Posterior cingulate gyrus (tissue), 11 donors: Measurements from ENCODE around the gene SOBP.

ENCODE experiments used
- DNase-seq, 10 donors: peaks; one replicate each; pipeline versions ENCODE4 v3.0.0 to v3.0.0-alpha.2; 2020 to 2021; ENCODE audit warnings: mixed read lengths in 3 of 10
- intact Hi-C: fragments of 100-400 bp; cut with DNase I; formaldehyde crosslinking; loops from one replicate; pipeline ENCODE4 v1.15.1; 2023

SOBP gene

DNA sequence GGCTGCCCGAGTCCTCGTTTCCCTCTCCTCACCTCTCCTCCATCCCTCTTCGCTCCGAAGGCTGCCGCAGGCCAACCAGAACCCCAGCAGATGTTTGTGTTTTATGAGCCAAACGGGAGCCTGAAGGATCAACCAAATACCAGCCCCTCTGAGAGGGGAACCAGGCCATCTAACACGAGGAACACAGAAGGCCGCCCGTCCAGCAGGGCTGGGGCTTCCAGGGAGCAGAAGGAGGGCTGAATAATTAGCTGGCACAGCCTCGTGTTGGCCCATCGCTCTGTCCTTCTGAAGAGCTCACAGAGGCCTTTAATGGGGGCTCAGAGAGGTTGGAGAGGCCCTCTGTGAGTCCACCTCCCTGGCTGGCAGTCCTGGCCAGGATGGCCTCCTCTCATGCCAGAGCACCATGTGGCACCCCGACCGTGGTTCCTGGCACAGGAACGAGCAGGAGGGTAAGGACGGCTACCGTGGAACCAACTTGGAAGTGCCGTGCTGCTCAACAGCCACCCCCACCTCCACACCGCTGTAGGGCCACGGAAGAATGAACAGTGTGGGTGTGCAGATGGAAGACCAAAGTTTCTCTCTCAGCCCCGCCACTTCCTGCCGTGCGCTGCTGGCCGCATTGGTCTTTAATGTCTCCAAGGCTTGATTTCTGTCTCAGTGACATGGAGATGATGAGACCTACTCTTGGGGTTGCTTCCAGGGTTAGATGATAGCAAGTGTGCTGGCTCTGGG, 179.0 kb downstream of the SOBP start:
- intact Hi-C loops, result no loop called here
- peak in 1 of 10 donors; percentile 77 for DNase-seq

DNA sequence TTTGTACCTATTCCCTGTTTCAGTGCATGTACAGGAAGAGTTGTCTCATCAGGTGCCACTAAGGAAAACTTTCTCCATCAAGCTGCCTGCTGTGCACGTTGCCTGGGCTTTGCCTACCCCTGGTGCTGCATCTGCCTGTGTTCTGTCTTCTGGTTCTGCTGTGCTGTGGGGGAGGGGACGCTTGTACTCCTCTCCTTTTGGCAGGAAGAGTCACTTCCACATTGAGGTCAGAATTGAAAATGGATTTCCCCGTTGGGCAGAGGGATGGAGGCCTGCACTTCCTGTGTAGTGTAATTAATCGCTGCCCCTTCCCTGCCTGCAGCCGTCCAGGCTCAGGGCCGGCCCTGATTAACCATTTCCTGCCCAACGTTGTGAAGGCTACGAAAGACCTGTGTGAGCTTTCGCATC, 180.9 kb downstream of the SOBP start:
- intact Hi-C loops, result no loop called here

DNA sequence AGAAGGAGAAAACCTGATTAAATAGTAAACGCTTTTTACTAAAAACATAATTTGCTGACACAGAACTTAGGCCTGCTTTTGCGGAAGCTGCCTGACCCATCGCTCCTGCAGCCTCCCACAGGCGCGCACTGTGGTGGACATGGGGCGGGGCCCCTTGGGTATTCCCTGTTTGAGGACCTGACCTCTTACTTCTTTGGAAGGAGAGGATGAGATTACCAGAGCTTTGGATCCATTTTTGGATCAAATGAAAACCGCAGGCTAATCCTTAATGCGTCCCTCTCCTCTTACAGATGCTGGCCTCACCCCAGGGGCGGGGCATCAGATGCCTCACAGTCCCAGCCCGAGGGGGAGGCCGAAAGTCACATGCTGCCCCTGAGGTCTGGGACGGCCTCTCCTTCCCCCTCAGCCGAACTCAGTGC, 183.2 kb downstream of the SOBP start:
- intact Hi-C loops, result no loop called here
- no peak for DNase-seq

More for the DNA sequence above, 180.9 kb downstream of the SOBP start:
- peak in 5 of 10 donors; percentile 37 to 54 (median 45) for DNase-seq

DNA sequence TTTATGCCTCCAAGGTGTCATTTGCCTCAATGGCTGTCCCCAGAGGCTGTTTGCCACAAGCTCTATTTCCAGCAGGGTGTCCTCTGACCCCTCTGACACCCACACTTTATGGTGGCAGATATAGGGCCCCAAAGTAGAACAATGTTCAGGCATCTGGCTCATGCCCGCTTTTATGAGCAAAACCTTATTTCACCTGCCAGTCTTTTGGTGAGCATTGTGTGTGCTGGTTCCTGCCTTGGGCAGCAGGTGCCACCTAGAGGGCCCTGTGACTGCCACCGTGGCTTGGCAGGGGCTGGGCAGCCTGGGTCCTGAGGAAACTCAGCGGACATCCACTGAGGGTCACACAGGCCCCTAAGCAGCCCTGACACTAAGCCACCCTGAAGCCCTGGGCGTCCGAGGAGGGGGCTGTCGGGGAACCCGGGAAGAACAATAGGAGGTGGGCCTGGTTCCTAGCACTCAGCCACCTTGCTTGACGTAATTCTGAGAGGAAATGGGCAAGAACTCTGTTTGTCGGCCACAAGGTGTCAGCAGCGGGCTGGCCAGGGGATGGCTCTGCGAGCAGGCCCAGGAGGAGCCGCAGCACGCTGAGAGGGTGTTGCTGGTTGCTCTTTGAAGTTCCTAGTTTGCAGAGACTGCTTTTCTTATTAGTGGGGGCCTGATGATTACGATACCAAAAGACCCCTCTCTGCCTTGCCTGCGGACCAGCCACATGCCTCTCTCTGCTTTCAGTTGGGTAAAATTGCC, 185.2 kb downstream of the SOBP start:
- peak; percentile 70 to 98 (median 87) for DNase-seq
- intact Hi-C loops, result loop anchor here (1.0 to 5.0 kb wide), 2 partner anchors 173 to 372 kb away; no protein-coding TSS in a partner anchor

DNA sequence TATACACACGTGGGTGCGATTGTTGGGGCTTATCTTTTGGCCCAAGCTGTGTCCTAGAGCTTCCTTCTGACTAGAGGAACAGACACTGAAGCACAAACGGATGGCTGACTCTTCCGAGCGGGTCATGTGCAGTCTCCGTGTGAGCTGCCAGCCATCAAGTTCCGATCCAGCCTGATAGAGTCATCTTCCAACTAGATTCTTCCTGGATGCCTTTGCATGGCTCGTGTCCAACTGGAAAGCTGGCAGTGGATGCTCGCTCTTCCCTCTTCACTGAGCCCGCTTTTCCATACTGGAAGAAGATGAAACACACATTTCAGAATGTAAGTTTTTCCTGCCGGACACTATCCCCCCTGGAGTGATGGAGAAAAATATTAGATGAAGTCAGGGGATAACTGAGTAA, 186.1 kb downstream of the SOBP start:
- no peak for DNase-seq
- intact Hi-C loops, result loop anchor here (2.0 to 5.0 kb wide), 2 partner anchors 29 to 371 kb away; no protein-coding TSS in a partner anchor

DNA sequence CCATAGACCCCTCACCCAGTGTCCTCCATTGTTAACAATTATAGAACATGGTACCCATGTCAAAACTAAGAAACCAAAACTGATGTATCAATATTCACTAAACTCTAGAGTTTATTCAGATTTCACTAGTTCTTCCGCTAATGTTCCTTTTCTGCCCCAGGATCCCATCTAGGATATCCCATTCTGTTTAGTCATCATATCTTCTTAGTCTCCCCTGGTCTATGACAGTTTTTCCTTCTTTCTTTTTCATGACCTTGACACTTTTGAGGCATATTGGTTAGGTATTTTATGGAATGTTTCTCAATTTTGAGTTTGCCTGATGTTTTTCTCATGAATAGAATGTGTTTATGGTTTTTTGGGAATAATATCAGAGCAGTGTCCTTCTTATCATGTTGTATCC, 187.5 kb downstream of the SOBP start:
- DNase-seq, result no peak
- intact Hi-C loops, result loop anchor here (2.0 to 5.0 kb wide), 2 partner anchors 27 to 370 kb away; no protein-coding TSS in a partner anchor

DNA sequence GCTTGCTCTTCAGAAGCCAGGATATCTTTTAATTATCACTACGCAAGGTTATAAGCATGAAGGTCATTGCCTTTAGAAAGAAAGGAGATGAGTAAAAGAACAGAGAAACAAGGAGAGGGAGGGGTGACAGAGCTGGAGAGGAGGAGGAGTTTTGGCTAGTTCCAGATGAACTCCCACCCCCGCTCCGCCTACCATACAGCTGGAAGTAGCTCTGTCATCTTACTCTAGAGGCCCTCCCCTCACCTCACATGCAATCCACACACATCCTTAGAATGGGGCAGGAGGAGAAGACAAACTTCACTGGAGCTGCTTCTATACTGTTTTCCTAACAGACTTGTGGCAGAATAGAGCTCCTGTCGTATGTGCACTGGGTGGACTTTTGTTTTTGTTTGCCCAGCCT, 189.5 kb downstream of the SOBP start:
- peak in 7 of 10 donors; percentile 27 to 90 (median 68) for DNase-seq
- intact Hi-C loops, result loop anchor here (5.0 kb wide), 1 partner anchor 368 kb away; no protein-coding TSS in a partner anchor

DNA sequence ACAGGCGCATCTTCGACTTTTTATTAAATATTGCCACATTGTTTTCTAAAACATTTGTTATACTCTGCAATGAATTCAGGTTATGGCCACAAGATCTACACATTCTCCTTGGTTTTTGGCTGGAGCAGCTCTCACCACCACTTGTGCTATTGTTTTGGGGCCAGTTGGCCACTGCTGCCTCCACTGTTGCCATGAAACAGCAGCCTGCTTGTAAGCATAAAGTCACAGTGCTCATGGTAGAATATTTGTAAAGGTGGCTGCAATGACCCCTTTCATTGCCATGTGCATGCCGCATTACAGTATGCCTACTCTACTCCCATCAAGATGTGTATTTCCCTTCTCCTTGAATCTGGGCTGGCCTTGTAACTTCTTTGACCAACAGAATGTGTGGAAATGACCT, 192.8 kb downstream of the SOBP start:
- no peak for DNase-seq
- intact Hi-C loops, result no loop called here

DNA sequence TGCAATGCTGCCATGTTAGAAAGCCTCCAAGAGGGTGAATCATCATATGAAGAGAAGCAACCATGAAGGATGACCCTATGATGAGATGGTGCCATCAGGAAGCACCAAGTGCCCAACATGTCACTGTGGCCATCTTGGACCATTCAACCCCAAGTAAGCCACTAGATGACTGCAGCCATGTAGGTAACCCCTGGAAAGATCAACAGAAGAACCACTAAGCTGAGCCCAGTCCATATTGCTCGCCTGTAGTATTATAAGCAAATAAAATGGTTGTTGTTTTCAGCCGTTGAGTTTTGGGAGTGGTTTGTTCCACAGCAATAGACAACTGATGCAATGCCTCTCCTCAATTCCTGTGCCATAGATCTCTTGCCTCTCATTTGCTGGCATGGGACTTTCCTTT, 193.3 kb downstream of the SOBP start:
- DNase-seq, result no peak
- intact Hi-C loops, result no loop called here

DNA sequence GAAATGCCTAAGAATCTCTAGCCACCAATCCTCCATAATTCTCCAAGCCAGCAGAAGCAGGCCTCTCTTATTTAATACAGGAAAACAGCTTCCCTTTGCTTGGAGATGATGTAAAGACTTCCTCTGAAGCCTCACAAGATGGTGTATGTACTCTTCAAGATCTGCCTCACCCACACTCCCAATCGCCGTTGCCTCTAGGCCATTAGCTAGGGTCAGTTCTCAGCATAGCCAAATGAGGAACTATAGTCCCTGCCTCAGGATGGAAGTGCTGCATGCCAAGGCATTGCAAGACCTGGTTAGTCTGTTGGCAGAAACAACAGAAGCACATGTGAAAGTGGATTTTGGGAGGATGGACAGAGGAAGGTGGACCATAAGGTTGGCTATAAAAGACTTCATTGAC, 195.1 kb downstream of the SOBP start:
- no peak for DNase-seq

DNA sequence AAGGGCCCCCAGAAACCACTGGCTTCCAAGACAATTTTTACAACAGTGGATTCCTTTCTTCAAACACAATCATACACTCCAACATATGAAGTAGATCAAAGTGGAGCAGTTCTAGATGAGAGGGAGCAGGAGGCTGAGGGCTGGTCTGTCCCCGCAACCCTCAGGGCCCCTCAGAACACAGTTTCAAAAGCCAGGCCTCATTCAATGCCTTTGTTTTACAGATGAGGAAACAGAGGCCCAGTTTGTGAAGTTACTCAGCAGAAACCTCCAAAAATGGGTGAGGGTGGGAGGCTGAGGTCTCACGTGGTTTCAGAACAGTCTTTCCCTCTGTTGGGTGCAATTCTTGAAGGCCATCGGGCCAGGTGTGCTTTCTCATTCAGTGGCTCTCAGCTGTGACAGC, 199.3 kb downstream of the SOBP start:
- no peak for DNase-seq
- intact Hi-C loops, result no loop called here

More for the DNA sequence above, 195.1 kb downstream of the SOBP start:
- intact Hi-C loops, result no loop called here

DNA sequence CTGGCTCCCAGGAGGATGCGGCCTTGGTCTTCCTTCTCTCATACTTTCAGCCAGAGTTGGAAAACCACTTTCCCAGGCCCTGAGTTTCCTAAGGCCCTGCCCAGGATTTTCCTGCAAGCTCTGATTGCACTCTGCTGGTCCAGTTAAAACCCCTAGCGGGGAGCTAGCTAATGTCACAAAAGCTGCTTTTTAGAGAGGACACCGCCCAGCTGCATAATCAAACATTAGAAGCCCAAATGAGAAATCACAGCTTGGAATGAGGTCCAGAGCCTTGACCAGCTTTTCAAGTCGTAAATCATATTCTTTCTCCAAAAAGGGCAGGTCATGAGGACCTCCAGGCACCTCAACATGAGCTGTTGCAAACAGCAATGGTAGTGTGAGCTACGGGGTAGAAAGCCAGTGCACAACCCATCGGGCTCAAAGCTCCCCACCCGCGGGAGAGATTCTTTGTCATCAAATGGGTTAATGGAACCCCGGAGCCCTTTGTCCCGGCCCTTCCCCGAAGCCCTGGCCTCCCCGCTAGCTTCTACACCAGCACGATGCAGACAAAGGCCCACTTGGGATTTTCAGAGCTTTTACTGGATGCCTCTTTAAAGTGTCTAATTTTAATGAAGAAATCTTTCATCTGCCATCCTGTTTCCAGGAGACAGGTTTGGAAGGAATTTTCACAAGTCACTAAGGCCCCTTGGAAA, 200.2 kb downstream of the SOBP start:
- DNase-seq, result no peak

DNA sequence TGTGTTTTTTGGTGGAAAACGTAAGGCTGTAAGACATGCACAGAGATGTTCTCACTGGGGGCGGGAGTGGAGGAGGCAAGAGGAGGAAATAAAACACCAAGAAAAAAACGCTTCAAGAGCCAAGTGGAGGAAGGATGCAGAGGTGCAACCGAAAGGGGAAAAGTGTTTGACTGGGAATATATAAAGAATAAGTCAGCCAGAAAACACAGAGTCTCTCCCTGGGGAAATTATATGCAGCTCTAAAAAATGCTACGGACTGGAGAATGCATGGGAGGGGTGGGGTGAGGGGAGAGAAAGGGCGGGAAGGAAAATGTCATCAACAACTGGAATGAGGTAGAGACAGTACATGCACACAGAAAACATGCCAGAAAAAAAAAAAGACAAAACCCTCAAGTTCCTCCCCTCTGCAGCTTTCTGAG, 200.7 kb downstream of the SOBP start:
- intact Hi-C loops, result no loop called here
- no peak for DNase-seq

More for the DNA sequence above, 200.2 kb downstream of the SOBP start:
- intact Hi-C loops, result no loop called here

DNA sequence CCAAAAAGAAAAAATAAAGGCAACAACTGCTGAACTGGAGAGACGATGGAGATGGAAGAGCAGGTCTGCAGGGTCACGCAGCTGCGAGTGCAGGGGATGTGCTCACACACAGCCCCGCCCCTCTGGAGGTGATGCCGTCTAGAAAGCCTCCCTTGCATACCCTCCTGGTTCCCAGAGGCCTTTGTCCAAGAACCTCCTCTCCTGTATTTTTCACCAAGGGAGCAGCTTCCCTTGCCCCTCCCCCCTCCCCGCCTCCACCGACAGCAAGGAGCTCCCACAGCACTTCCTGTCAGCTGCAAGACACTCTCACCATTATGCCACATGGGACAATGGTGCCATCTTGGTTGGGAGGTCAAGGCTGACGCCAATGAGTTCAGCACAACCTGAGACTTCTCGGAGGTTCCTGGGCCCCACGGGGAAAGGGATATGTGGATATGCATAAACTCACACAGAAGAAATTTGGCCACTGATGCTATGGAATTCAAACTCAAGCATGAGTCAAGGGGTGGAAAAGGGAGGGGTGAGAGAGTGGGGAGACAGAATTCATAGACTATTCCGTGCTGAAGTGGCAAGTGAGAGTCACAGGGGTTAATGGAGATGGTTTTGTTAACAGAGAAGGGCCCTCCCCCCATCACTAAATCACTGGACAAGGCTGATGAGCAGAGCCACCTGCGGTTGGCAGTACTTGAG, 201.3 kb downstream of the SOBP start:
- no peak for DNase-seq
- intact Hi-C loops, result no loop called here

DNA sequence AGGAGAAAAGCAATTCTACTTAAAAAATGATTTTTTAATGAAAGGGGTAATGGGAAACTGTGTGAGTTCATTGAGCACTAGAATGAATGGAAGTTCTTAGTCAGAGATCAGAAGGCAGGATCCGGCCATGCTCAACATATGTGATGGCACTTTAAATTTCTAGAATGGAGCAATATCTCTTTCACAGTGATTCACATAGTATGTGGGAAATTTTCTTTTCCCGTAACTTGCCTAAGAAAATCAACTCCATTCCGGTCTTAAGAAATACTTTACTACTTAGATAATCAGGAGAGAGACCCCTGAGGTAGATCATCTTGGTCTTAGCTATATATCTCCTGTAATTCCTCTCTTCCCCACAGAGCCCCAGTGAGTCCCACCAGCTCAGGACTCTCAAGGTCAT, 202.4 kb downstream of the SOBP start:
- intact Hi-C loops, result no loop called here
- no peak for DNase-seq

DNA sequence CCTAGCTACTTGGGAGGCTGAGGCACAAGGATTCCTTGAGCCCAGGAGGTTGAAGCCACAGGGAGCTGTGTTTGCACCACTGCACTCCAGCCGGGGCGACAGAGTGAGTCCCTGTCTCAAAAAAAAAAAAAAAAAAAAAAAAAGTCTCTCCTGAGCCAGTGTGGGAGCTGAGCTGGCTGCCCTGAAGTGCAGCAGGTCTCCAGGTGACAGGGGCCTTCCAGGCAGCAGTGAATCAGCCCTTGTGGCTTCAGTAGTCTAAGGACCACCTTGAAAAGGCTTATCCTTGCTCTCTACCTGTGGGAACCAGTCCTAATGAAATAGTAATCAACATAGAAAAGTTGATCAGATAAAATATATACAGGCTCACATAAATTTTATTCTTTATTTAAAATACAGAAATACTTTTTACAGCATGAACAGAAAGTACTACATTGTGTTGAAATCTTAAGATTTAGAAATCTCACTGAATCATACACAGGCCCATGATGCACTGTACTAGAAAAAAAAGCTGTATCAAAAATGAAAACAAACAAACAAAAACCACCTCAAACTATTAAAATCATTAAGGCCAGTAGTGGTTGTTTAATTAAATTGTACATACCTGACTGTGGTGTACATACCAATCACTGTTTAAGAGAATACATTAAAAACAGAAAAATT, 205.3 kb downstream of the SOBP start:
- intact Hi-C loops, result no loop called here

DNA sequence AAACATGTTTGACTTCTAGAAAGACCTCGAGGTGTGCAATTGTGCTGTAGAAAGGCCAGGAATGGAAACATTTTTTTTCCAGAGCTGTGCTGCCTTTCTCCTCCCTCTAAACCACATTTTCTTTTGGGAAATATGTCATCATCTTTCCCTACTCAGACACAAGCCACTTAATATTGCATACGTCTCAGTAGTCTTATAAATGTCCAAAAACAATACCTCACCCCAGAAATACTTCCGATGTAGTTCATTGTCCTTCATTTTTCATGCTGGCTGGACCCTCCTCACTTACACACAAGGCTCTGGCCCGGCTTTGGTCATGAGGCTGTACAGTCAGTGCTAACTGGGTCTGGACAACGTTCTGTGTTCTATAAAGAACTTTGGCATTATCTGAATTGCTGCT, 207.8 kb downstream of the SOBP start:
- no peak for DNase-seq
- intact Hi-C loops, result no loop called here

More for the DNA sequence above, 205.3 kb downstream of the SOBP start:
- DNase-seq, result no peak

DNA sequence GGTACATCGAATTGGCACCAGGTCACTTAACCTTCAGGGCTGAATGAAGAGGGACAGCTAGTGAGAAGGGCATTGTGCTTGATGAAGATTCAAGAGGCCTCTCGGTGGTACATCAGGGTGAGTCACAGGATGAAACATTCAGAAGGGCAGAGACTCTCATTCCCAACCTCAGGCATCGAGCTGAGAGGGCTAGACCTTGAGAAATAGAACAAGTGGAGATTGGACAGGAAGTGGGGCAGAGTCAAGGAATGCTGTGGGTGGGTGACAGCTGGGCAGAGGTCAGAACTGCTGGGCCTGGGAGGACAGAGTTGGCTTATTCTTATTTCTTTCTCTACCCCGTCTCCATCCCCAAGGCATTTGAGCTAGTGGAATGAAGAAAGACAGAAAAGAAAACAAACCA, 208.2 kb downstream of the SOBP start:
- intact Hi-C loops, result no loop called here
- no peak for DNase-seq

DNA sequence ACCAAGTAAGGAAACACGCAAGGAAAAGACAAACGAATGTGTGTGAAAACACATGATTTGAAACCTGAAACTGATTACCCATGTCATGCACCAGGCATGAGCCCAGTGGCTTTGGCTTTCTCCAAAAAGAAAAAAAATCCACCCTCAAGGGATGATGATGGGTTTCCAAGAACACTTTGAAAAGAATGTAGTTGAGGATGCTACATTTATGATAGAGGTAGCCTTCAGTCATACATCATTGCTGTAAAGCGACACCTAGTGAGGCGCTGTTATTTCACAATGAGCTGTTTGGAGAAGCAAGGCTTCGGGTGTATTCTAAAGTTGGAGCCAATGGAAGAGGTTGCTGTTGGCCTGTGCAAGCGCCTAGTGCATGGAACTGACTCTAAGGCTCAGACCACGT, 209.3 kb downstream of the SOBP start:
- no peak for DNase-seq
- intact Hi-C loops, result no loop called here
